ENCODE measurements around the gene PSMB2. TPM values are rescaled to one million over a fixed set of nuclear protein-coding genes. Genes with fewer than 3 reads are reported as not detected.

Gene PSMB2
- polyA plus RNA-seq, 1 donor from 2014 or later = 48.2 TPM

DNA sequence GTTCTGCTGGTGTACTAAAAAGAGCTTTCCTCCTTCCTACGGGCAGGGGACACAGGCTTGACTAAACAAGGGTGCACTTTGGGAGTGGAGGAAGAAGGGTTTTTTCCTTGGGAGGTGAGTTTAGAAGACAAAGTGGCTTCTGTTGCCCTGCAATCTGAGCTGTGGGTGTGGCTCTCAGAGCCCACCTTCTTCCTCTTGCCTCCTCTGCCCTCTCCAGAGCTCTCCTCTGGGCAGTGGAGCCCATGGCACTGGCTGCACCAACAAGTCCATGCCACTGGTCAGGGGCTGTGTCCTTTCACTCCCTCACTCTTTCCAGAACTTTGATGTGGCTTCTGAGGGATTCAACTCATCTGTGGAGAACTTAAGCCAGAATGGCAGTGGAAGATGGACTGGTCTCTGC lies 25.6 kb upstream of the PSMB2 start:
- Histone ChIP-seq H3K4me3 (ENCODE audit: low read length) (no peak overlapping the region), H3K9me2 (ENCODE audit: insufficient read depth, low read length) (no peaks in the 10 kb centered on the region), H3K9me3 (ENCODE audit: low read length) (no peaks in the 10 kb centered on the region), H2AFZ (ENCODE audit: low read depth, low read length) (no peak overlapping the region), H3K79me2 (replicated peaks; ENCODE audit: insufficient read depth, low read length) (no peaks in the 10 kb centered on the region), H3K36me3 (ENCODE audit: insufficient read depth, low read length) (no peaks in the 10 kb centered on the region), H3K27me3 (ENCODE audit: insufficient read depth, low read depth, low read length) (peaks cover 2% of the 10 kb centered on the region), H3K9ac (ENCODE audit: low read length) (no peak overlapping the region), H4K20me1 (ENCODE audit: insufficient read depth) (no peaks in the 10 kb centered on the region), H3K4me2 (ENCODE audit: low read length) (no peak overlapping the region), H3F3A (ENCODE audit: insufficient read depth, low read length, poor library complexity, severe bottlenecking) (no peaks in the 10 kb centered on the region), H3K27ac (ENCODE audit: low read length) (no peak overlapping the region)
- TF ChIP-seq MXI1 (conservative IDR thresholded peaks at IDR 0.05; ENCODE audit: poor library complexity, severe bottlenecking) (no peak), EZH2 (IDR thresholded peaks at IDR 0.05; ENCODE audit: borderline replicate concordance, insufficient read depth, low read length, poor library complexity, severe bottlenecking) (no peak), TAF1 (IDR thresholded peaks at IDR 0.05; ENCODE audit: low read depth) (no peak), EP300 (conservative IDR thresholded peaks at IDR 0.05; ENCODE audit: poor library complexity, severe bottlenecking) (no peak), REST (IDR thresholded peaks at IDR 0.05; ENCODE audit: borderline replicate concordance) (no peak), POLR2AphosphoS5 (IDR thresholded peaks at IDR 0.05) (no peak), SMC3 (conservative IDR thresholded peaks at IDR 0.05; ENCODE audit: poor library complexity) (no peak), RAD21 (conservative IDR thresholded peaks at IDR 0.05) (no peak)
- TF ChIP-seq, protein P1, sequence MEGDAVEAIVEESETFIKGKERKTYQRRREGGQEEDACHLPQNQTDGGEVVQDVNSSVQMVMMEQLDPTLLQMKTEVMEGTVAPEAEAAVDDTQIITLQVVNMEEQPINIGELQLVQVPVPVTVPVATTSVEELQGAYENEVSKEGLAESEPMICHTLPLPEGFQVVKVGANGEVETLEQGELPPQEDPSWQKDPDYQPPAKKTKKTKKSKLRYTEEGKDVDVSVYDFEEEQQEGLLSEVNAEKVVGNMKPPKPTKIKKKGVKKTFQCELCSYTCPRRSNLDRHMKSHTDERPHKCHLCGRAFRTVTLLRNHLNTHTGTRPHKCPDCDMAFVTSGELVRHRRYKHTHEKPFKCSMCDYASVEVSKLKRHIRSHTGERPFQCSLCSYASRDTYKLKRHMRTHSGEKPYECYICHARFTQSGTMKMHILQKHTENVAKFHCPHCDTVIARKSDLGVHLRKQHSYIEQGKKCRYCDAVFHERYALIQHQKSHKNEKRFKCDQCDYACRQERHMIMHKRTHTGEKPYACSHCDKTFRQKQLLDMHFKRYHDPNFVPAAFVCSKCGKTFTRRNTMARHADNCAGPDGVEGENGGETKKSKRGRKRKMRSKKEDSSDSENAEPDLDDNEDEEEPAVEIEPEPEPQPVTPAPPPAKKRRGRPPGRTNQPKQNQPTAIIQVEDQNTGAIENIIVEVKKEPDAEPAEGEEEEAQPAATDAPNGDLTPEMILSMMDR (IDR thresholded peaks at IDR 0.05; ENCODE audit: poor library complexity, severe bottlenecking) = no peak

DNA sequence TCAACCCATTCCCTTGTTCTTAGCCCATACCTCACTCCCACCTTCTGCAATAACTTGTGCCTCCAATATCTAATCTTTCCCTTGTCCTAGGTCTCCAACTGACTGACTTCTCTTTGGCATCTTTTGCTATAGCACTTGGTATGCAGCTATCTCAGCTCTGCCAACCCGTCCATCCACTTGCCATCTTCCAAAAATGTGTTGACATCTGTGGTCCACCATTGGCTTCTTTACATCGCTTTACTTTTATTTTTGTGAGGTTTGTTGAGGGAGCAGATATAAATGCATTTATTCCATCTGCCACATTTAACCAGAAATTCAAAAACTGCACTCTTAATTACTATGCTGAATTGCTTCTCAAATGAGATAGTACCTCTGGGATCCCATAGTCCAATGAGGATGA lies 24.9 kb upstream of the PSMB2 start:
- no peaks in the 10 kb centered on the region for H3F3A ChIP-seq (ENCODE audit: insufficient read depth, low read length, poor library complexity, severe bottlenecking)
- H3K4me2 ChIP-seq (ENCODE audit: low read length) = no peak overlapping the region
- peaks cover 2% of the 10 kb centered on the region for H3K27me3 ChIP-seq (ENCODE audit: insufficient read depth, low read depth, low read length)
- no peak overlapping the region for H2AFZ ChIP-seq (ENCODE audit: low read depth, low read length)
- H3K9me2 ChIP-seq (ENCODE audit: insufficient read depth, low read length) = no peaks in the 10 kb centered on the region
- no peak overlapping the region for H3K27ac ChIP-seq (ENCODE audit: low read length)
- TF ChIP-seq POLR2AphosphoS5 (IDR thresholded peaks at IDR 0.05) = no peak
- no peak for TF ChIP-seq MXI1 (conservative IDR thresholded peaks at IDR 0.05; ENCODE audit: poor library complexity, severe bottlenecking)
- no peaks in the 10 kb centered on the region for H3K9me3 ChIP-seq (ENCODE audit: low read length)
- no peaks in the 10 kb centered on the region for H4K20me1 ChIP-seq (ENCODE audit: insufficient read depth)
- no peak overlapping the region for H3K4me3 ChIP-seq (ENCODE audit: low read length)
- H3K79me2 ChIP-seq (replicated peaks; ENCODE audit: insufficient read depth, low read length) = no peaks in the 10 kb centered on the region
- H3K9ac ChIP-seq (ENCODE audit: low read length) = no peak overlapping the region
- H3K36me3 ChIP-seq (ENCODE audit: insufficient read depth, low read length) = no peaks in the 10 kb centered on the region

GRCh38 chr1:35663434-35663833 lies 22.1 kb upstream of the PSMB2 start:
- H3K79me2 ChIP-seq (replicated peaks; ENCODE audit: insufficient read depth, low read length) = no peaks in the 10 kb centered on the region
- H3K4me3 ChIP-seq (ENCODE audit: low read length) = no peak overlapping the region
- H2AFZ ChIP-seq (ENCODE audit: low read depth, low read length) = no peak overlapping the region
- H3F3A ChIP-seq (ENCODE audit: insufficient read depth, low read length, poor library complexity, severe bottlenecking) = no peaks in the 10 kb centered on the region
- TF ChIP-seq TAF1 (IDR thresholded peaks at IDR 0.05; ENCODE audit: low read depth) = no peak
- no peak for TF ChIP-seq RAD21 (conservative IDR thresholded peaks at IDR 0.05)
- no peak for TF ChIP-seq REST (IDR thresholded peaks at IDR 0.05; ENCODE audit: borderline replicate concordance)
- TF ChIP-seq POLR2AphosphoS5 (IDR thresholded peaks at IDR 0.05) = no peak
- TF ChIP-seq MXI1 (conservative IDR thresholded peaks at IDR 0.05; ENCODE audit: poor library complexity, severe bottlenecking) = no peak
- no peak for TF ChIP-seq EP300 (conservative IDR thresholded peaks at IDR 0.05; ENCODE audit: poor library complexity, severe bottlenecking)
- no peak for TF ChIP-seq SMC3 (conservative IDR thresholded peaks at IDR 0.05; ENCODE audit: poor library complexity)
- TF ChIP-seq EZH2 (IDR thresholded peaks at IDR 0.05; ENCODE audit: borderline replicate concordance, insufficient read depth, low read length, poor library complexity, severe bottlenecking) = no peak
- TF ChIP-seq, protein P1 (IDR thresholded peaks at IDR 0.05; ENCODE audit: poor library complexity, severe bottlenecking) = no peak
- H3K27me3 ChIP-seq (ENCODE audit: insufficient read depth, low read depth, low read length) = peaks cover 7% of the 10 kb centered on the region
- no peaks in the 10 kb centered on the region for H4K20me1 ChIP-seq (ENCODE audit: insufficient read depth)
- no peak overlapping the region for H3K9ac ChIP-seq (ENCODE audit: low read length)
- H3K9me3 ChIP-seq (ENCODE audit: low read length) = no peaks in the 10 kb centered on the region
- H3K36me3 ChIP-seq (ENCODE audit: insufficient read depth, low read length) = no peaks in the 10 kb centered on the region
- H3K9me2 ChIP-seq (ENCODE audit: insufficient read depth, low read length) = no peaks in the 10 kb centered on the region
- no peak overlapping the region for H3K27ac ChIP-seq (ENCODE audit: low read length)
- no peak overlapping the region for H3K4me2 ChIP-seq (ENCODE audit: low read length)

Measured in neural cell (in vitro differentiated cells).